Measurements from ENCODE around the gene HIRA.

The HIRA gene

DNA sequence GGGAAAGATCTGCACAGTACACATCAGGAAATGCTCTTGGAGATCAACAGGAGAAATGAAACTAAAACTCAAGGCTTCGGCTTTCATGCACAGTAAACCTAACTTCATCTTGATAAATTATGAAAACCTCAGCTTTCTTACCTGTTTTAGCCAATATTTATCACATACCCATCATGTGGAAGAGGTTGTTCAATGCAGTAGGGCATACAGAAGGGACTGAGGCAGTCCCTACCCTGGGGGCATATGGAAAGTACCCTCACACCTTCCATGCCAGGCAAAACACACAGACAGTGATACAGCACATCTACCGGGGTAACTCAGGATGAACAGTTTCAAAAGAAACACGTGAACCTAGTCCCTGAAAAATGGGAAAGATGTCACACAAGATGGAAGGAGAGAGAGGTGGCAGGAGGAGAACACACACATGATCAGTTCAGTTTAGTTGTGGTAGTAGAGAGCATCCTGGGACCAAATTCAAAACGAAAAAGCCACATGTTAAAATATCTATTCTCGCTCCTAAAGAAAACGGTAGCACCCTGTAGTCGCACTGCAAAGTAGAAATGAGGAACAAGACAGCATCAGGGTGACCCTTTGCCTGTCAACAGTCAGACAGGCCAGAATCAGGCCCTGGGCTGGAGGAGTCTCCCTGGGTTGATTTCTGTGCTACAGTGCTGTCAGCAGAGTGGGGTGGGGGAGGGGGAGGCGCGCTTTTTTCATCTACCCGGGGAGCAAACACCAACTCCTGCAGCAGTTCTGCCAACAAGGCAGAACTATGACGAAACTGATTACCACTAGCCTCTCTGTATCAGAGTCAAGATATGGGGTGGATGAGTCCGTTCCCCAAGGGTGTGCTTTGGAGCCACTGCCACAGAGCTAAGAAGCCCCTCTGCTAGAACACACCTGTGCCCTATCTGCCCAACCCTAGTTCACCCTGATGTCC, 1.3 kb downstream of the HIRA start:
- Histone ChIP-seq H3K9ac (ENCODE audit: low read depth in 1 of 2, low read length in 2 of 2) (peak overlapping the region; percentile 81 to 90), H3K4me3 (ENCODE audit: low read depth in 1 of 2, low read length in 2 of 2) (peak overlapping the region; percentile 80 to 85), H3K27me3 (ENCODE audit: control insufficient read depth in 1 of 2, insufficient read depth in 2 of 2, low read length in 2 of 2) (no peaks in the 10 kb centered on the region), H3K9me3 (ENCODE audit: control insufficient read depth in 1 of 2, low read length in 2 of 2) (no peaks in the 10 kb centered on the region), H3K36me3 (ENCODE audit: control insufficient read depth in 1 of 2, insufficient read depth in 2 of 2, low read length in 2 of 2) (peaks cover 5 to 9% of the 10 kb centered on the region in 2 donors), H3K27ac (ENCODE audit: low read depth, low read length) (peak overlapping the region; percentile 52), H3K4me1 (ENCODE audit: control insufficient read depth in 1 of 2, insufficient read depth in 2 of 2, low read length in 2 of 2) (peaks cover 24% of the 10 kb centered on the region in 2 donors)

DNA sequence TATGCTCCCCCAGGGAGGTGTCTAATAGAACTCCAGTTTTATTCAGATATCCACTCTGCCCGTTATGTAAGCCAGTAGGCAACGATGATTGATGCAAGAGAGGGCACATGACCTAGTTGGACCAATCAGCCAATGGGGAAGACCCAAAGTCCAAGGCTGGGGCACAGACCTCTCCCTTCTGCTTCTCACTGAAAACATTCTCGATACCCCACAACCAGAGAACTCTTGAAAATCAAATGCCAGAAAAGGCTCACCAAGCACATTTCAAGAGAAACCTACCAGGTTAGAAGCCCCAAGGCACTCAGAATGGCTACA, 7.4 kb downstream of the HIRA start:
- Histone ChIP-seq H3K9ac (ENCODE audit: low read depth in 1 of 2, low read length in 2 of 2) (no peak overlapping the region), H3K27me3 (ENCODE audit: control insufficient read depth in 1 of 2, insufficient read depth in 2 of 2, low read length in 2 of 2) (no peaks in the 10 kb centered on the region), H3K4me3 (ENCODE audit: low read depth in 1 of 2, low read length in 2 of 2) (no peak overlapping the region), H3K4me1 (ENCODE audit: control insufficient read depth in 1 of 2, insufficient read depth in 2 of 2, low read length in 2 of 2) (peaks cover 8 to 20% of the 10 kb centered on the region in 2 donors), H3K36me3 (ENCODE audit: control insufficient read depth in 1 of 2, insufficient read depth in 2 of 2, low read length in 2 of 2) (peaks cover 3 to 10% of the 10 kb centered on the region in 2 donors), H3K9me3 (ENCODE audit: control insufficient read depth in 1 of 2, low read length in 2 of 2) (no peaks in the 10 kb centered on the region), H3K27ac (ENCODE audit: low read depth, low read length) (no peak overlapping the region)

DNA sequence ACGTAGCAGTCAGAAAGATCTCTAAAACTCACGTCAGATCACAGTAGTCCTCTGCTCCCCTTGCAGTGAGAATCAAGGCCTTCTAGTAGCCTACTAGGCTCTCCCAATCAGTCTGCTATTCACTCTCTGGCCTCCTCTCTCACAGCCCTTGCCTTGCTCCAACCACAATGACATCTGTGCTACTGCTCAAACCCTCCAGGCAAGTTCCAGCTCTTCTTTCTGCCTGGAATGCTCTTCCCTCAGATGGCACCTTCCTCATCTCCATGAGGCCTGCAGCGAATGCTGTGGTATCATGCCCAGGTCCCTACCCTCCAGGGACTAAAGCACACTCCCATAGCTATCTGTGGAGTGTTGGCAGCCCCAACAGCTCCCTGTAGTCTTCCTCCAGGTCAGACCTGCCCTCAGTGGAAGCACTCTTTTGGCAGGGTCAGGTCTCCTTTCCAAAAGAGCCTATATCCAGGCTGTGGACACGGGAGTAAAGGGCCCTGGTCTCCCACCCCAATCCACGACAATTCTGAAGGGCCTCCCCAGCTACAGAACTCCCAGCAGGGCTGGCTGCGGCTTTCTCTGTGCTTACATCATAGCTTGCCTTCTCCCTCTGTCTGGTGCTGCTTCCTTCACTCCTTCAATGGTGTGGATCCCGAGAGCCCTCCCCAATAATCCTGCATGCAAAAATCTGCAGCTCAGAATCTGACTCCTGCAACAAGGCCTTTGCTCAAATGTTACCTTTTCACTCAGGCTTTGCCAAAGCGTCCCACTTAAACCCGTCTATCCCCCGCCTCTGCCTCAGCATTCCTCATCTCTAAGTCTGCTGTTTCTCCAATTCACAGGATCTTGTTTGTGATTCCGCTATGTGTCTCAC, 8.9 kb downstream of the HIRA start:
- H3K27ac ChIP-seq (ENCODE audit: low read depth, low read length): no peak overlapping the region
- no peak overlapping the region for H3K9ac ChIP-seq (ENCODE audit: low read depth in 1 of 2, low read length in 2 of 2)
- H3K4me3 ChIP-seq (ENCODE audit: low read depth in 1 of 2, low read length in 2 of 2): no peak overlapping the region
- H3K4me1 ChIP-seq (ENCODE audit: control insufficient read depth in 1 of 2, insufficient read depth in 2 of 2, low read length in 2 of 2): peaks cover 8 to 23% of the 10 kb centered on the region in 2 donors
- no peaks in the 10 kb centered on the region for H3K9me3 ChIP-seq (ENCODE audit: control insufficient read depth in 1 of 2, low read length in 2 of 2)
- H3K36me3 ChIP-seq (ENCODE audit: control insufficient read depth in 1 of 2, insufficient read depth in 2 of 2, low read length in 2 of 2): peaks cover 3 to 10% of the 10 kb centered on the region in 2 donors
- no peaks in the 10 kb centered on the region for H3K27me3 ChIP-seq (ENCODE audit: control insufficient read depth in 1 of 2, insufficient read depth in 2 of 2, low read length in 2 of 2)

DNA sequence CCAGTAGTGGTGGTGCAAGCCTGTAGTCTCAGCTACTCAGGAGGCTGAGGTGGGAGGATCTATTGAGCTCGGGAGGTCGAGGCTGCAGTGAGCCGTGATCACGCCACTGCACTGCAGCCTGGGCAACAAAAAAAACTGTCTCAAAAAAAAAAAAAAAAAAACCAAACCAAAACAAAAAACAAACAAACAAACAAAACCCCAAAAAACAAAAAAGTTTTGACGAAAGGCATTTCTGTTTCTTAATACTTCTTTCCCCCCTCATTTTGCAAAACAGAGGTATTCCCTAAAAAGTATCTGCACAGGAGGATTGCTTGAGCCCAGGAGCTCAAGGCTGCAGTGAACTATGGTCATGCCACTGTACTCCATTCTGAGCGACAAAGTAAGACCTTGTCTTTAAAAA, 11.2 kb downstream of the HIRA start:
- H3K27ac ChIP-seq (ENCODE audit: low read depth, low read length): no peak overlapping the region

DNA sequence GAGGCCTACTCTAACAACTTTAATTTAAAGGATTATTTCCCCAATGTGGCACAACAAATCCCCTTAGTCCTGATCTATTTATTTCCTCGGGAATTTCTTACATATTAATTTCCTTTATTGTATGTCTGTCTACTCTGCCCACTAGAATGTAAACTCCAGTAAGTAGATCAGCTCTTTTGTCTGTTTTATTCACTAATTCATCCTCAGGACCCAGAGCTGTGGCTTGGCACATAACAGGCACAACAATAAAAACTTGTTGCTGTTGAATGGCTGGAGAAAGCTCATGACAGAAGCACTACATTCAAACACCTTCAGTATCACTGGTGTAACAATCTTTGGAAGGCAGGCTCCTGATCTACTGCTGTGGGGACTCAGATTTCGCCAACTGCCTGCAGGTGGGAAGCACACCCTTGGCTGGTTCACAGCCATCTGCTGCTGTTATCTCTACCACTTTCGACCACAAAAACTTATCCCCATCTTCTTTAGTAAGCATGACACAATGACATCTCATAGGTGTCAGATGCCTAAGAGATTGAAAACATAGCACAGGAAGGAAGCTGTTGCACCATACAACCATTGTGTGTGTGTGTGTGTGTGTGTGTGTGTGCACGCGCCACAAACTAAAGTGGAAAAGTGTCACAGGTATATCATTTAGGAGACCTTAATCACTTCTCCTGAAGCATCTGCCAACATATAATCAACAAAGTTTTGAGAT, 11.9 kb downstream of the HIRA start:
- Histone ChIP-seq H3K27ac (ENCODE audit: low read depth, low read length) (peak overlapping the region; percentile 39), H3K27me3 (ENCODE audit: control insufficient read depth in 1 of 2, insufficient read depth in 2 of 2, low read length in 2 of 2) (no peaks in the 10 kb centered on the region), H3K9ac (ENCODE audit: low read depth in 1 of 2, low read length in 2 of 2) (no peak overlapping the region), H3K4me3 (ENCODE audit: low read depth in 1 of 2, low read length in 2 of 2) (no peak overlapping the region), H3K9me3 (ENCODE audit: control insufficient read depth in 1 of 2, low read length in 2 of 2) (no peaks in the 10 kb centered on the region), H3K36me3 (ENCODE audit: control insufficient read depth in 1 of 2, insufficient read depth in 2 of 2, low read length in 2 of 2) (no peaks in the 10 kb centered on the region), H3K4me1 (ENCODE audit: control insufficient read depth in 1 of 2, insufficient read depth in 2 of 2, low read length in 2 of 2) (peaks cover 8 to 19% of the 10 kb centered on the region in 2 donors)

More for the DNA sequence above, 11.2 kb downstream of the HIRA start:
- Histone ChIP-seq H3K9ac (ENCODE audit: low read depth in 1 of 2, low read length in 2 of 2) (no peak overlapping the region), H3K4me3 (ENCODE audit: low read depth in 1 of 2, low read length in 2 of 2) (no peak overlapping the region), H3K9me3 (ENCODE audit: control insufficient read depth in 1 of 2, low read length in 2 of 2) (no peaks in the 10 kb centered on the region), H3K27me3 (ENCODE audit: control insufficient read depth in 1 of 2, insufficient read depth in 2 of 2, low read length in 2 of 2) (no peaks in the 10 kb centered on the region), H3K36me3 (ENCODE audit: control insufficient read depth in 1 of 2, insufficient read depth in 2 of 2, low read length in 2 of 2) (peaks cover 0 to 6% of the 10 kb centered on the region in 2 donors), H3K4me1 (ENCODE audit: control insufficient read depth in 1 of 2, insufficient read depth in 2 of 2, low read length in 2 of 2) (peaks cover 8 to 19% of the 10 kb centered on the region in 2 donors)

DNA sequence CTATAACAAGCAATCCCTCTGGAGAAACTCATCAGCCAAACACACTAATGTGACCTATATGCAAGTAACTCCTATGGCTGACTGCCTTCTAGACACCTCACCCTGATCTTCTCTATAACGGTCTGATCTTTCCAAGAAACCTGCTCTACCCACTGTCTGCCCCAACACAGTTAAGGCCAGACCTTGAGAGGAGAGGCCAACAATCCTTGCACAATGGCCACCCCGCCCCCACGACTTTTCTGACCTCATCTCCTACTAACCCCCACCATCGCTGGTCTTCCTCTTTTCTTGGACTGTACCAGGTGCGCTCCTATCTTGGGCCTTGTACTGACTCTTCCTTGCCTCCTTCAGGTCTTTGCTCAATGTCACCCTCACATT, 12.5 kb downstream of the HIRA start:
- Histone ChIP-seq H3K4me3 (ENCODE audit: low read depth in 1 of 2, low read length in 2 of 2) (no peak overlapping the region), H3K4me1 (ENCODE audit: control insufficient read depth in 1 of 2, insufficient read depth in 2 of 2, low read length in 2 of 2) (peaks cover 8 to 15% of the 10 kb centered on the region in 2 donors), H3K9me3 (ENCODE audit: control insufficient read depth in 1 of 2, low read length in 2 of 2) (no peaks in the 10 kb centered on the region), H3K9ac (ENCODE audit: low read depth in 1 of 2, low read length in 2 of 2) (no peak overlapping the region), H3K36me3 (ENCODE audit: control insufficient read depth in 1 of 2, insufficient read depth in 2 of 2, low read length in 2 of 2) (no peaks in the 10 kb centered on the region), H3K27ac (ENCODE audit: low read depth, low read length) (no peak overlapping the region), H3K27me3 (ENCODE audit: control insufficient read depth in 1 of 2, insufficient read depth in 2 of 2, low read length in 2 of 2) (no peaks in the 10 kb centered on the region)

DNA sequence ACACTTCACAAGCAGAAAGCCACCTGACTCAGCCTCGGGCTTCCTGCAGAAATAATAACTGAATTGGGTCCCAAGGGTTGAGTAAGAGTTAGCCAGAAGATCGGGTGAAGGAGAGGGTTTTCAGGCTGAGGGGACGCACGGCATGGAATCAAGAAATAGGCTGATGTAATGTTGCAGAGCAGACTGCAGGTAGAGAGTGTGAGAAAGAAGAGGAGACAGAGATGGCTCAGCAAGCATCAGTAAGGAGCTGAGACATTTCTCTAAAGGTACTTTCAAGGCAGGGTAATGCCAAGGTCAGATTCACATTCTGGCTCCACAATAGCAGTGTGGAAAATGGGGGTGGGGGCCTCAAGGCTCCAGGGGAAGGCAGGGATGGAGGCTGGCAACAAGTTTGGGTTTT, 18.6 kb downstream of the HIRA start:
- no peak overlapping the region for H3K4me3 ChIP-seq (ENCODE audit: low read depth in 1 of 2, low read length in 2 of 2)
- no peaks in the 10 kb centered on the region for H3K9me3 ChIP-seq (ENCODE audit: control insufficient read depth in 1 of 2, low read length in 2 of 2)
- H3K9ac ChIP-seq (ENCODE audit: low read depth in 1 of 2, low read length in 2 of 2): no peak overlapping the region
- no peaks in the 10 kb centered on the region for H3K4me1 ChIP-seq (ENCODE audit: control insufficient read depth in 1 of 2, insufficient read depth in 2 of 2, low read length in 2 of 2)
- H3K36me3 ChIP-seq (ENCODE audit: control insufficient read depth in 1 of 2, insufficient read depth in 2 of 2, low read length in 2 of 2): peaks cover 9 to 32% of the 10 kb centered on the region in 2 donors
- H3K27me3 ChIP-seq (ENCODE audit: control insufficient read depth in 1 of 2, insufficient read depth in 2 of 2, low read length in 2 of 2): no peaks in the 10 kb centered on the region
- no peak overlapping the region for H3K27ac ChIP-seq (ENCODE audit: low read depth, low read length)

DNA sequence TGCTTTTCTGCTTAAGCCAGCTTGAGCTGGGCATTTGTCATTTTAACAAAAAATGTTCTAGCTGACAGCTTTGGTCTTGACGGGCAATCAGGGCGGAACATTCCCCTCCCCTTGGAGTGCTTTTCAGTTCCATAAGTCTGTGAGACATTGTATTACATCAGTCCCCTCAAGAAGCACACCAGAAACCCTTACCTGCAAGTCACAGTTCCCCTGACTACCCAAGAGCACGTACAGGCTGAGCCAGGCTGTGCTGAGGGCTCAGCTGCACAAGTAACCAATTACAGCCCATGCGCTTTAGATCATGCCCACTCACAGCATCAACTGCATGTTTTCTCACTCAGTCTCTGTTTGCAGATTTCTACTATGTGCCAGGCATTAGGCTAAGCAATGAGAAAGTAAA, 19.1 kb downstream of the HIRA start:
- no peaks in the 10 kb centered on the region for H3K27me3 ChIP-seq (ENCODE audit: control insufficient read depth in 1 of 2, insufficient read depth in 2 of 2, low read length in 2 of 2)
- H3K9me3 ChIP-seq (ENCODE audit: control insufficient read depth in 1 of 2, low read length in 2 of 2): no peaks in the 10 kb centered on the region
- H3K9ac ChIP-seq (ENCODE audit: low read depth in 1 of 2, low read length in 2 of 2): no peak overlapping the region
- H3K27ac ChIP-seq (ENCODE audit: low read depth, low read length): no peak overlapping the region
- H3K4me1 ChIP-seq (ENCODE audit: control insufficient read depth in 1 of 2, insufficient read depth in 2 of 2, low read length in 2 of 2): no peaks in the 10 kb centered on the region
- H3K4me3 ChIP-seq (ENCODE audit: low read depth in 1 of 2, low read length in 2 of 2): no peak overlapping the region
- H3K36me3 ChIP-seq (ENCODE audit: control insufficient read depth in 1 of 2, insufficient read depth in 2 of 2, low read length in 2 of 2): peaks cover 13 to 36% of the 10 kb centered on the region in 2 donors

DNA sequence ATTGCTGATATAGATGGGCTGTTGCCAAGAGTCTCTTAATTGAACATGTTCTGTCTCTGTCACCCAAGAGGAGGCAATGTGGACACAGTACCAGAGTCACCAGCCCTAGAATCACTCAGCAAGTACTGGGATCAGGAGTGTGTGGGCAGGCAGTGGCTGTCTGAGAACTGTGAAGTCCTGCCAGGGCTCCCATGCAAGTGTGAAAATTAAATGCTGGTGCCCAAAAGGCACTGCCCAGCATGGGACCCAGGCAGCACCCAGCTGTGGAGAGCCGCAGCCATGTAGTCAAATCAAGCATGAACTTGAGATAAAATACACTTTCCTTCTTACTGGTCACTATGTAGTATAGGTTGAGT, 19.9 kb downstream of the HIRA start:
- Histone ChIP-seq H3K27me3 (ENCODE audit: control insufficient read depth in 1 of 2, insufficient read depth in 2 of 2, low read length in 2 of 2) (no peaks in the 10 kb centered on the region), H3K36me3 (ENCODE audit: control insufficient read depth in 1 of 2, insufficient read depth in 2 of 2, low read length in 2 of 2) (peaks cover 13 to 44% of the 10 kb centered on the region in 2 donors), H3K4me1 (ENCODE audit: control insufficient read depth in 1 of 2, insufficient read depth in 2 of 2, low read length in 2 of 2) (no peaks in the 10 kb centered on the region), H3K9me3 (ENCODE audit: control insufficient read depth in 1 of 2, low read length in 2 of 2) (no peaks in the 10 kb centered on the region), H3K27ac (ENCODE audit: low read depth, low read length) (no peak overlapping the region), H3K4me3 (ENCODE audit: low read depth in 1 of 2, low read length in 2 of 2) (no peak overlapping the region), H3K9ac (ENCODE audit: low read depth in 1 of 2, low read length in 2 of 2) (no peak overlapping the region)
